AG04450 (cell line): ENCODE data around the gene KLF7. TPM values are rescaled to one million over a fixed set of nuclear protein-coding genes. Genes with fewer than 3 reads are reported as not detected.

Experiments
- CTCF ChIA-PET: fragments of 300-600, 350-600 bp; formaldehyde crosslinking; extraction: SDS; loops from one replicate; lab custom pipeline; 2022; ENCODE audit warnings: antibody characterized with exemption, inconsistent platforms; lab: Charles Lee
- POLR2A ChIA-PET: fragments of 350-600 bp; formaldehyde crosslinking; extraction: SDS; loops from one replicate; lab custom pipeline; 2021; ENCODE audit warnings: antibody characterized with exemption, inconsistent platforms; lab: Yijun Ruan, JAX
- DNase-seq: peaks from one replicate; pipeline ENCODE4 v3.0.0-alpha.2; 2011; ENCODE audit warnings: low read depth, low spot score
- H3K27ac ChIP-seq: one replicate; pipeline ENCODE4 v1.5.1; 2012; ENCODE audit warnings: low read depth, low read length, control low read depth
- H3K27me3 ChIP-seq: one replicate; pipeline ENCODE4 v1.6.0; 2012; ENCODE audit warnings: low read length; ENCODE audit not compliant: control insufficient read depth, insufficient read depth
- H3K4me3 ChIP-seq: 2 replicates; pipeline ENCODE4 v1.5.1; 2011; ENCODE audit warnings: mild to moderate bottlenecking, low read depth, low read length, control low read depth
- H3K9me3 ChIP-seq: 2 replicates; pipeline ENCODE4 v1.5.1; 2012; ENCODE audit warnings: low read length; ENCODE audit not compliant: control insufficient read depth, insufficient read depth
- polyA plus RNA-seq: library from polyadenylated mRNA; depleted of rRNA; stranded (reverse); fragments of >200 nt; gene quantifications from 2 replicates; pipeline ENCODE4 v1.2.3, GENCODE V29; 2011
- TF ChIP-seq, protein P1 (sequence below): IDR thresholded peaks from 2 replicates; pipeline ENCODE4 v1.5.1; 2011; ENCODE audit warnings: low read depth, low read length, control low read depth, inconsistent platforms

The KLF7 gene
- polyA plus RNA-seq, 1 experiment = 22.1 TPM

DNA sequence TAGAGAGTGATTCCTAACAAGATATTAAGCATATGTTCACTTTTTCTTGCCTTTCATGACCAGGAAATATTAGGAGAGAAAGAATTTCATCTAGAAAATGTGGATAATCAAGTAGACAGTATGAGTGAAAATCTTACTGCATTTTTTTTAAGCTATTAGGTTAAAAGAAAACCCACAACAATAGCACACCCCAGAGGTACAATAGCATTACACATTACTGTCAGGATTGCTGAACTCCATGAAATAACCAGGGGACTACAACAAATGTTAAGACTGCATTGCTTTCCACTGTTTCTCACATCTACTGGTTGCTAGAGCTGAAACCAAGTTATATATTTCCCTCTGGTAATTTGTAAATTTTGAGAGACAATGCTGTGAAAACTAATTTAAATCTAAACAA, 33.7 kb downstream of the KLF7 start:
- no peaks in the 10 kb centered on the region for H3K9me3 ChIP-seq
- H3K4me3 ChIP-seq = no peak overlapping the region
- ChIA-PET POLR2A (no interaction called here), CTCF (no interaction called here)
- H3K27ac ChIP-seq = no peak overlapping the region
- DNase-seq = no peak
- H3K27me3 ChIP-seq = no peaks in the 10 kb centered on the region
- TF ChIP-seq, protein P1, sequence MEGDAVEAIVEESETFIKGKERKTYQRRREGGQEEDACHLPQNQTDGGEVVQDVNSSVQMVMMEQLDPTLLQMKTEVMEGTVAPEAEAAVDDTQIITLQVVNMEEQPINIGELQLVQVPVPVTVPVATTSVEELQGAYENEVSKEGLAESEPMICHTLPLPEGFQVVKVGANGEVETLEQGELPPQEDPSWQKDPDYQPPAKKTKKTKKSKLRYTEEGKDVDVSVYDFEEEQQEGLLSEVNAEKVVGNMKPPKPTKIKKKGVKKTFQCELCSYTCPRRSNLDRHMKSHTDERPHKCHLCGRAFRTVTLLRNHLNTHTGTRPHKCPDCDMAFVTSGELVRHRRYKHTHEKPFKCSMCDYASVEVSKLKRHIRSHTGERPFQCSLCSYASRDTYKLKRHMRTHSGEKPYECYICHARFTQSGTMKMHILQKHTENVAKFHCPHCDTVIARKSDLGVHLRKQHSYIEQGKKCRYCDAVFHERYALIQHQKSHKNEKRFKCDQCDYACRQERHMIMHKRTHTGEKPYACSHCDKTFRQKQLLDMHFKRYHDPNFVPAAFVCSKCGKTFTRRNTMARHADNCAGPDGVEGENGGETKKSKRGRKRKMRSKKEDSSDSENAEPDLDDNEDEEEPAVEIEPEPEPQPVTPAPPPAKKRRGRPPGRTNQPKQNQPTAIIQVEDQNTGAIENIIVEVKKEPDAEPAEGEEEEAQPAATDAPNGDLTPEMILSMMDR = no peak

DNA sequence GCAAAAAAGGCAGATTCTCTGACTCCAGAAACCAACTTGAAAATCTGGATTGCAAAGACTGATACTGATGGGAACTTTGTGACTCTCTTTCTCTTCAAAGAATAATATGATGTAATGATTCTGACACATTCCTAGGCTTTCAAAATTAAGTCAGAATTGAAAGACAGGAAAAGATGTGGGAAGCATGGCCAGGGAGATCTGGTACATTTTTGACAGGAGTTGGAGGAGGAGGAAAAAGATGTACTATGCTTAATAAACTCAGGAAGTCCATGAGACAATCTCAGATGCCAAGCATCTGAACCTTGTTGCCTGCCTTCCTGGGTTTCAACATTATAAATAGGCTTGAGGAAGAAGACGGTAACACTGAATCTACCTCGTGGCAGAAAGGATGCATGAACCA, 34.2 kb downstream of the KLF7 start:
- Histone ChIP-seq H3K27me3 (no peaks in the 10 kb centered on the region), H3K4me3 (no peak overlapping the region), H3K27ac (no peak overlapping the region), H3K9me3 (no peaks in the 10 kb centered on the region)
- POLR2A ChIA-PET = no interaction called here
- DNase-seq = no peak
- TF ChIP-seq, protein P1 = no peak
- CTCF ChIA-PET = no interaction called here

DNA sequence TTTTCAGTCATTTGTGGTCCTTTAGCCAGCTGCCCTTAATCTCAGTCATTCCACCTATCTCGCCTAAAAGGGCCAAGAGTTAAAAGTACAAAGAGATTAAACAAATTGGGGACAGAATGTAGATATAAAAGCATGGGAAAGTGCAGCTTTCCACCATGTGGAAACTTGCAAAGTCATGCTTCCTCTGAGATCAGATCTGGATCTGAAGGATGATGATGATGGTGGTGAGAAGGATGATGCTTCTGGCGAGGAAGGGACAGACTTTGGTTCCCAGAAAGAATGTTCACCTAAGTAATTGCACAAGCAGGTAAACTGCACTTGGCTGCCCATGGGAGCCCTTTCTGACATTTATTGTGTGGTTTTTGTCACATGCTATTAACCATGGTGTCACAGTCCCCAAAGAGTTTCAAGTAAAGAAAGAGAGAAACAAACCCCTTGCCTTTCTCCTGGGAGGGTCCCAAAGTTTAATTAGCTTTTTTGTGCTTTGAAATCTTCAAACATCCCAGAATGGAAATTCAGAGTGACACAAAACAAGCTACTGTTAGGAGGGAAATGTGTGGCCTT, 34.7 kb downstream of the KLF7 start:
- Histone ChIP-seq H3K27ac (no peak overlapping the region), H3K9me3 (no peaks in the 10 kb centered on the region), H3K4me3 (no peak overlapping the region), H3K27me3 (no peaks in the 10 kb centered on the region)
- DNase-seq = no peak
- TF ChIP-seq, protein P1 = no peak
- ChIA-PET CTCF (no interaction called here), POLR2A (no interaction called here)

DNA sequence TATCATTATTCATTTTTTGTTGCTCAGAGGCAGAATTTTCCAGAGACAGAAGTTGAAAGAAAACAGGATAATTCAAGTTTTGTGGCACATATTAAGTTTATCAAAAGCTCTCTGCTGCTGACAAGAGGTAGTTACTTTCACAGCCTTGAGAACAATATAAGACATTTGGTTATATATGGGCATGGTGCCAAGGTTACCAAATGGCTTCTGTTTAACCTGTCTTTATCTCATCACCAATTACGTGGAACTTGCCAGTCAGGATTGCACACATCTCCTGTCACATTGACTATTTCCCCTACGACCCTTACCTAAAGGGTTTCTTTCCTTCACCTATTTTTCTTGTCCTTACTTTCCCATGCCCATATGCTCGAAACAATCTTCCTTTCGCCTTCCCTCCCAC, 35.9 kb downstream of the KLF7 start:
- ChIA-PET CTCF (interaction anchor here (0.7 kb wide), 1 partner anchor 126 kb away, joined by 3 read pairs; no protein-coding TSS in a partner anchor), POLR2A (no interaction called here)
- H3K27ac ChIP-seq = no peak overlapping the region
- TF ChIP-seq, protein P1 = no peak
- DNase-seq = no peak
- no peak overlapping the region for H3K4me3 ChIP-seq
- no peaks in the 10 kb centered on the region for H3K9me3 ChIP-seq
- no peaks in the 10 kb centered on the region for H3K27me3 ChIP-seq

DNA sequence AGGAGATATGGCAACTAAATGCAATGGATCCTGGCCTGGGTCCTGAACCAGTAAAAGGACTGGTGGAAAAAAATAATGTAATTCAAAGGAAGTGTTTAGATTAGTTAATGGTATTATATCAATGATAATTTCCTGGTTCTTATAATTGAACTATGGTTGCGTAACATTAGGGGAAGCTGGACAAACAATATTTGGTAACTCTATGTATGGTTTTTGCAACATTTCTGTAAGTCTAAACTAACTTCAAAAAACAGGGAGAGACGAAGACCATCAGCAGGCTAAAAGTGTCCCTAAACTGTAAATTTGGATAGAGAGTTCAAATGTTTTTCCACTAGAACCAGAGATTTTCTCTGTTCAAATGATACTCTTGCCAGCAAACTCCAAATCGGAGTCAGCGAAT, 36.9 kb downstream of the KLF7 start:
- no peak overlapping the region for H3K4me3 ChIP-seq
- no peak for DNase-seq
- no peaks in the 10 kb centered on the region; the same call in 1 of the 2 replicates for H3K9me3 ChIP-seq
- TF ChIP-seq, protein P1 = no peak
- H3K27ac ChIP-seq = no peak overlapping the region
- ChIA-PET POLR2A (no interaction called here), CTCF (no interaction called here)
- H3K27me3 ChIP-seq = no peaks in the 10 kb centered on the region
